ENCODE data around the gene BCL7A.

DNA sequence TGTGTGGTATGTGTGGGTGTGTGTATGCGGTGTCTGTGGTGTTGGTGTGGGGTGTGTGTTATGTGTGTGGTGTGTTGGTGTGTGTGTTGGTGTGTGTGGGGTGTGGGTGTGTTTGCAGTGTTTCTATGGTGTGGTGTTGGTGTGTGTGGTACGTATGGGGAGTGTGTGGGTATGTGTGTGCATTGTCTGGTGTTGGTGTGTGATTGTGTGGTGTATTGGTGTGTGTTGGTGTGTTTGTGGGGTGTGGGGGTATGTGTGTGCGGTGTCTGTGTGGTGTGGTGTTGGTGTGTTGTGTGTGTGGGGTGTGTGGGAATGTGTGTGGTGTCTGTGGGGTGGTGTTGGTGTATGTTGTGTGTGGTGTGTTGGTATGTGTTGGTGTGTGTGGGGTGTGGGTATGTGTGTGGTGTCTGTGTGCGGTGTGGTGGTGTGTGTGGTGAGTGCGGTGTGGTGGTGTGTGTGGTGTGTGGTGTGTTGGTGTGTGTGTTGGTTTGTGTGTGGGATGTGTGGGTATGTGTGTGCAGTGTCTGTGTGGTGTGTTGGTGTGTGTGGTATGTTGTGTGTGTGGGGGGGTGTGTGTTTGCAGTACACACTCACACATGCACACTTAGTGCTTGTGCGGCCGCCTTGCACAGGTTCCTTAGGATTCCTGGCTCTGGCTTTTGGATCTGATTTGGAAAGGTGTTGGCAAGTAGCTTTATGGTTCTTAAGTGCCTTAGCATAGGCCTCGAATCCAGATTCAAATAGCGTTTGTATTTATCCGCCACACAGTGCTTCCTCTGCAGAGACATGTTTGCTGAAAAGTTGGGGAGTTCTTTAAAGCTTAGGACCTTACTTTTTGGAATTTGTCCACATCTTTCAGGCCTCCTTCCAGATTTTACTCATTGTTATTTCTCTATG lies 73.3 kb downstream of the BCL7A start:
- TF ChIP-seq, protein P1, sequence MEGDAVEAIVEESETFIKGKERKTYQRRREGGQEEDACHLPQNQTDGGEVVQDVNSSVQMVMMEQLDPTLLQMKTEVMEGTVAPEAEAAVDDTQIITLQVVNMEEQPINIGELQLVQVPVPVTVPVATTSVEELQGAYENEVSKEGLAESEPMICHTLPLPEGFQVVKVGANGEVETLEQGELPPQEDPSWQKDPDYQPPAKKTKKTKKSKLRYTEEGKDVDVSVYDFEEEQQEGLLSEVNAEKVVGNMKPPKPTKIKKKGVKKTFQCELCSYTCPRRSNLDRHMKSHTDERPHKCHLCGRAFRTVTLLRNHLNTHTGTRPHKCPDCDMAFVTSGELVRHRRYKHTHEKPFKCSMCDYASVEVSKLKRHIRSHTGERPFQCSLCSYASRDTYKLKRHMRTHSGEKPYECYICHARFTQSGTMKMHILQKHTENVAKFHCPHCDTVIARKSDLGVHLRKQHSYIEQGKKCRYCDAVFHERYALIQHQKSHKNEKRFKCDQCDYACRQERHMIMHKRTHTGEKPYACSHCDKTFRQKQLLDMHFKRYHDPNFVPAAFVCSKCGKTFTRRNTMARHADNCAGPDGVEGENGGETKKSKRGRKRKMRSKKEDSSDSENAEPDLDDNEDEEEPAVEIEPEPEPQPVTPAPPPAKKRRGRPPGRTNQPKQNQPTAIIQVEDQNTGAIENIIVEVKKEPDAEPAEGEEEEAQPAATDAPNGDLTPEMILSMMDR (IDR thresholded peaks at IDR 0.05), result no peak
- no peak for TF ChIP-seq POLR2A (IDR thresholded peaks at IDR 0.05)

Measured in heart left ventricle (tissue), 13 donors.